Smooth muscle cell (in vitro differentiated cells): ENCODE measurements around the gene DVL1. TPM values are rescaled to one million over a fixed set of nuclear protein-coding genes. Genes with fewer than 3 reads are reported as not detected.
A peak's percentile ranks its signal among the peaks of the same experiment; 100 is the strongest.

ENCODE experiments used
- DNase-seq: peaks from one replicate; lab custom pipeline; 2025; ENCODE audit not compliant: unreplicated experiment; lab: John Stamatoyannopoulos, UW
- H2AFZ ChIP-seq: fragments of 200-600 bp; sonication (generic); 2 replicates; pipeline ENCODE4 v1.6.0; 2016; ENCODE audit warnings: antibody characterized with exemption, low read depth, mild to moderate bottlenecking
- H3F3A ChIP-seq: fragments of 200-600 bp; sonication (generic); 2 replicates; pipeline ENCODE4 v1.6.0; 2017; ENCODE audit warnings: antibody characterized with exemption, low read depth
- H3K27ac ChIP-seq: fragments of 200-600 bp; sonication (generic); 2 replicates; pipeline ENCODE4 v1.5.1; 2016; ENCODE audit warnings: low read depth, mild to moderate bottlenecking
- H3K27me3 ChIP-seq: fragments of 200-600 bp; sonication (generic); 2 replicates; pipeline ENCODE4 v1.6.1; 2016; ENCODE audit warnings: low read depth, mild to moderate bottlenecking
- H3K36me3 ChIP-seq: fragments of 200-600 bp; sonication (generic); 2 replicates; pipeline ENCODE4 v1.5.1; 2016; ENCODE audit warnings: low read depth
- H3K4me1 ChIP-seq: fragments of 200-600 bp; sonication (generic); 2 replicates; pipeline ENCODE4 v1.5.1; 2016; ENCODE audit warnings: low read depth
- H3K4me2 ChIP-seq: fragments of 200-600 bp; sonication (generic); 2 replicates; pipeline ENCODE4 v1.6.0; 2016; ENCODE audit warnings: mild to moderate bottlenecking
- H3K4me3 ChIP-seq: fragments of 200-600 bp; sonication (generic); 2 replicates; pipeline ENCODE4 v1.5.1; 2016; ENCODE audit warnings: mild to moderate bottlenecking
- H3K79me2 ChIP-seq: fragments of 200-600 bp; sonication (generic); 2 replicates; pipeline ENCODE4 v1.6.0; 2016; ENCODE audit warnings: low read depth, mild to moderate bottlenecking
- H3K9ac ChIP-seq: fragments of 200-600 bp; sonication (generic); 2 replicates; pipeline ENCODE4 v1.6.0; 2016; ENCODE audit warnings: low read depth
- H3K9me3 ChIP-seq: fragments of 200-600 bp; sonication (generic); replicated peaks from 2 replicates; pipeline ENCODE4 v1.5.1; 2016; ENCODE audit warnings: low read depth
- H4K20me1 ChIP-seq: fragments of 200-600 bp; sonication (generic); 2 replicates; pipeline ENCODE4 v1.6.0; 2016; ENCODE audit warnings: low read depth
- CTCF ChIP-seq: fragments of 200-600 bp; sonication (generic); IDR thresholded peaks from 2 replicates; pipeline ENCODE4 v1.5.1; 2017; ENCODE audit warnings: borderline replicate concordance, mild to moderate bottlenecking, antibody characterized with exemption; ENCODE audit not compliant: insufficient read depth, poor library complexity, severe bottlenecking
- WGBS: methylation state at CpG from one replicate; pipeline ENCODE4 v1.1.7; 2016; ENCODE audit warnings: low lambda C conversion rate; 5-methylcytosine and 5-hydroxymethylcytosine counted together
- polyA plus RNA-seq: library from polyadenylated mRNA; unstranded; fragments of >200 nt; fragmentation: Nextera tagmentation; extraction: Ambion mirVana; gene quantifications from 2 replicates; pipeline ENCODE4 v1.2.1, GENCODE V29; 2016
- total RNA-seq: library from RNA; depleted of rRNA; stranded (reverse); fragments of >200 nt; gene quantifications from 2 replicates; pipeline ENCODE4 v1.2.3, GENCODE V29; 2014

DVL1 gene
- total and polyA plus RNA-seq, 2 experiments from 2014 or later = 28.5 to 28.7 TPM

- H4K20me1 ChIP-seq = peaks cover 13% of the 10 kb centered on the region
- peak overlapping the region; percentile 15 for H3K4me3 ChIP-seq
- H3K9me3 ChIP-seq = no peaks in the 10 kb centered on the region
- H3K36me3 ChIP-seq = no peaks in the 10 kb centered on the region
- H3K4me2 ChIP-seq = peak overlapping the region; percentile 79
- H3K4me1 ChIP-seq = peaks cover 36% of the 10 kb centered on the region
- H3K79me2 ChIP-seq = peaks cover 16% of the 10 kb centered on the region
- no peak overlapping the region for H2AFZ ChIP-seq
- no peaks in the 10 kb centered on the region for H3K27me3 ChIP-seq
- H3K9ac ChIP-seq = peak overlapping the region; percentile 53
- DNase-seq = no peak
- 85% methylated on average over 34 of the region's 35 CpGs for WGBS
- no peak for TF ChIP-seq CTCF
- H3F3A ChIP-seq = peaks cover 17% of the 10 kb centered on the region
- peak overlapping the region; percentile 96 for H3K27ac ChIP-seq
These were observed 12.2 kb upstream of the DVL1 start for GRCh38 chr1:1361233-1361981.

GRCh38 chr1:1360506-1361169, 11.4 kb upstream of the DVL1 start:
- H3K36me3 ChIP-seq = no peaks in the 10 kb centered on the region
- H3K27ac ChIP-seq = peak overlapping the region; percentile 96
- H3K4me3 ChIP-seq = no peak overlapping the region

GRCh38 chr1:1359664-1360468, 10.6 kb upstream of the DVL1 start:
- no peaks in the 10 kb centered on the region for H3K9me3 ChIP-seq
- no peak for DNase-seq
- H3K4me3 ChIP-seq = no peak overlapping the region
- 39% methylated on average over 28 of the region's 28 CpGs for WGBS
- no peaks in the 10 kb centered on the region for H3K36me3 ChIP-seq
- no peaks in the 10 kb centered on the region for H3K27me3 ChIP-seq
- H3F3A ChIP-seq = peaks cover 17% of the 10 kb centered on the region
- no peak for TF ChIP-seq CTCF
- H3K79me2 ChIP-seq = peaks cover 31% of the 10 kb centered on the region
- H4K20me1 ChIP-seq = peaks cover 29% of the 10 kb centered on the region
- H3K4me2 ChIP-seq = peak overlapping the region; percentile 92
- H3K4me1 ChIP-seq = peaks cover 42% of the 10 kb centered on the region
- peak overlapping the region; percentile 85 for H3K9ac ChIP-seq
- H2AFZ ChIP-seq = no peak overlapping the region
- H3K27ac ChIP-seq = peak overlapping the region; percentile 96

More at GRCh38 chr1:1360506-1361169, 11.4 kb upstream of the DVL1 start:
- Histone ChIP-seq H3K9me3 (no peaks in the 10 kb centered on the region), H4K20me1 (peaks cover 21% of the 10 kb centered on the region), H3K4me2 (peak overlapping the region; percentile 92), H3F3A (peaks cover 17% of the 10 kb centered on the region), H3K27me3 (no peaks in the 10 kb centered on the region), H3K4me1 (peaks cover 37% of the 10 kb centered on the region), H2AFZ (no peak overlapping the region), H3K79me2 (peaks cover 23% of the 10 kb centered on the region), H3K9ac (peak overlapping the region; percentile 53)
- TF ChIP-seq CTCF = no peak
- peak; percentile 51 for DNase-seq
- WGBS = 64% methylated on average over 20 of the region's 20 CpGs
